Left lobe of liver (tissue), 2 donors: ENCODE measurements around the gene PHF19. TPM values are rescaled to one million over a fixed set of nuclear protein-coding genes. Genes with fewer than 3 reads are reported as not detected.

Experiments used
- ATAC-seq: fragments of 200-7000 bp; cut with Tn5 transposase; one replicate; pipeline ENCODE4 v1.9.1; 2020; ENCODE audit warnings: mild to moderate bottlenecking, moderate library complexity
- DNase-seq: peaks from one replicate; pipeline ENCODE4 v3.0.0-alpha.2; 2020; ENCODE audit warnings: low spot score
- total RNA-seq: library from RNA; stranded (reverse); gene quantifications from one replicate; pipeline ENCODE4 v1.2.1, GENCODE V29; 2021
- donor health status: DM: no; HTN: no; CAD: no; lungs with moderate emphysema.
- donor health status: DM: no; HTN: yes; CAD: no.

Gene PHF19
- total RNA-seq, 1 donor from 2014 or later: 2.4 TPM

DNA sequence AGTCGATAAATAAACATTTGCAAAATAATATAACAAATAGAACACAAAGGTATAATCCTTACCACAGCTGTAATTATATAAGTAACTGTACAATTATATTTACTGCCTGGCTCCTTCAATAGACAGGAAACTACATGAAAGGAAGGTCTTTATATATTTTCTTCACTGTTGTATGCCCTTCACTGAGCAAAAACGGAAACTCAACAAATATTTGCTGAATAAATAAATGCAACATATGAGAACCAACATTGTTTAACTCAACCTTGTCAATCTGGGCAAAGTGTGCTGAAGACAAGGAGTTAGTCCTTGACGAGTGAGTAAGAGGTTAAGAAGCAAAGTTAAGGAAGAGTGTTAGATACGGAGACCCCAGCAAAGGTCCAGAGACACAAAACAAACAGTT is 56.9 kb downstream of the PHF19 start:
- DNase-seq (no peak), ATAC-seq (no peak)

DNA sequence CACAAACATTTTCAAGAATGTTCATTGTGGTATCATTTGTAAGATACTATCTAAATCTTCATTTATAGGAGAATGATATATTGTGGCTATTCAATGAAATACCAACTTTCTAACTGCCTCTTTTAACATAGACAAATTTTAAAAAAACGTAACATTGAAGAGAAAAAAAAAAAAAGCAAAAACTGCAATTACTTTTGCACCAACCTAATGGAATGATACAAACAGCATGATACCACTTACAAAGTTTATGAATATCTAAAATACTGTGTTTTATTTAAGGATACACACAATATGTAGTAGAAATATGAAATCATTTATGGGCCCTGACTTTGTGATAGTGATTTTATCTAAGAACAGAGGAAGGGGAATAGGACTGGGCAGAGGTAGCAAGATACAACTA is 58.4 kb downstream of the PHF19 start:
- ATAC-seq (no peak), DNase-seq (no peak)

- ATAC-seq (no peak), DNase-seq (no peak)
Observed at GRCh38 chr9:120815075-120815474, 61.9 kb downstream of the PHF19 start.

DNA sequence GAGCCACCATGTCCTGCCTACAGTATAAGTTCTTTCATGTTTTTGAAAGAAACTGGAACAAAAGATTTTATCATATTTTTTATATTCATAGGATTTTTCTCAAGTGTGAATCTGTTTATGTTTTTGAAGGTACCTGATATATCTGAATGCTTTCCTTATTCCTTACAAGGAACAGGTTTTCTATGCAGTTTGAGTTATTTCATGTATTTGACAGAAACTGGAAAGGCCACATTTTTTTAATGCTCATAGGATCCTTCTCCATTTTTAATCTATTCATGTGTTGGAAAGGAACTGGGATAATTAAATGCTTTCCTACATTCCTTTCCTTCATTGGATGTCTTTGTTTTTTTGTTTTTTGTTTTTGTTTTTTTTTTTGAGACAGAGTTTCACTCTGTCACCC is 68.1 kb downstream of the PHF19 start:
- ATAC-seq (no peak), DNase-seq (no peak)

- no peak for ATAC-seq
- no peak for DNase-seq
Observed at GRCh38 chr9:120807607-120808379, 69.2 kb downstream of the PHF19 start.

Other genes with a start within 250 kb of the PHF19 start
- 26.4 TPM for gene MEGF9, start 162.7 kb downstream of the PHF19 start, total RNA-seq
- 46.2 TPM for gene FBXW2, start 83.8 kb downstream of the PHF19 start, total RNA-seq
- gene PSMD5, start 34.3 kb downstream of the PHF19 start, total RNA-seq: 44.4 TPM
- 3.0 TPM for gene TRAF1, start 49.6 kb upstream of the PHF19 start, total RNA-seq
- 386 TPM for gene C5, start 173.1 kb upstream of the PHF19 start, total RNA-seq
- 3.6 TPM for gene CNTRL, start 197.8 kb upstream of the PHF19 start, total RNA-seq